Mucosa of descending colon (tissue), 3 donors: ENCODE data around the gene CRIM1. TPM values are rescaled to one million over a fixed set of nuclear protein-coding genes. Genes with fewer than 3 reads are reported as not detected.

Experiments
- ATAC-seq: fragments of 200-7000 bp; cut with Tn5 transposase; one replicate; pipeline ENCODE4 v1.9.1; 2020; ENCODE audit warnings: mild to moderate bottlenecking, moderate library complexity
- DNase-seq, 3 donors: peaks; one replicate each; pipeline ENCODE4 v3.0.0-alpha.2; 2020
- H3K36me3 ChIP-seq: fragments of 200-600 bp; one replicate; pipeline ENCODE4 v1.8.0; 2021; ENCODE audit warnings: low read depth, mild to moderate bottlenecking
- H3K4me1 ChIP-seq: fragments of 200-600 bp; one replicate; pipeline ENCODE4 v1.8.0; 2021; ENCODE audit warnings: low read depth, mild to moderate bottlenecking
- H3K4me3 ChIP-seq: fragments of 200-600 bp; one replicate; pipeline ENCODE4 v1.8.0; 2021; ENCODE audit warnings: mild to moderate bottlenecking
- H3K9me3 ChIP-seq: fragments of 200-600 bp; one replicate; pipeline ENCODE4 v1.8.0; 2021; ENCODE audit warnings: mild to moderate bottlenecking
- CTCF ChIP-seq: fragments of 200-600 bp; IDR thresholded peaks from one replicate; pipeline ENCODE4 v1.8.0; 2022; ENCODE audit warnings: antibody characterized with exemption, mild to moderate bottlenecking
- intact Hi-C, 2 donors: fragments of 100-400 bp; cut with DNase I in 1 of 2; cut with micrococcal nuclease in 1 of 2; formaldehyde crosslinking; loops; one replicate each; pipeline versions ENCODE4 v1.11.0 to v1.11.1; 2022; cut with DNase I, micrococcal nuclease
- total RNA-seq, 3 donors: library from RNA; stranded (reverse); fragmentation: NEBNext Ultra II Directional in 2 of 3; extraction: Animal tissue kit (Norgen Biotek cat#: 25700) in 2 of 3; gene quantifications; one replicate each; pipeline versions ENCODE4 v1.2.1 to v1.2.4, GENCODE V29; 2021 to 2023
- donor health status: DM: no; HTN: no; CAD: no; lungs with moderate emphysema.
- donor health status: DM: no; HTN: no; CAD: no.
- donor health status: DM: no; HTN: yes; CAD: no.

The CRIM1 gene
- total RNA-seq, 3 donors from 2014 or later, result 66.9 to 104 (median 85.8) TPM

- ATAC-seq, result peak; percentile 40
Observed at GRCh38 chr2:36441816-36442215, 86.2 kb downstream of the CRIM1 start.

GRCh38 chr2:36444216-36444936 is 88.8 kb downstream of the CRIM1 start:
- H3K4me1 ChIP-seq, result no peaks in the 10 kb centered on the region
- ATAC-seq, result no peak
- no peak for TF ChIP-seq CTCF
- no peaks in the 10 kb centered on the region for H3K9me3 ChIP-seq
- intact Hi-C loops, result no loop called here
- H3K4me3 ChIP-seq, result no peak overlapping the region
- H3K36me3 ChIP-seq, result no peaks in the 10 kb centered on the region
- DNase-seq, result no peak

More at GRCh38 chr2:36441816-36442215, 86.2 kb downstream of the CRIM1 start:
- Histone ChIP-seq H3K4me3 (no peak overlapping the region), H3K36me3 (no peaks in the 10 kb centered on the region), H3K9me3 (no peaks in the 10 kb centered on the region), H3K4me1 (no peaks in the 10 kb centered on the region)
- intact Hi-C loops, result no loop called here
- no peak for TF ChIP-seq CTCF
- no peak for DNase-seq

- no peak for TF ChIP-seq CTCF
- ATAC-seq (no peak), DNase-seq (no peak)
- intact Hi-C loops, result no loop called here
- no peaks in the 10 kb centered on the region for H3K4me1 ChIP-seq
- no peaks in the 10 kb centered on the region for H3K9me3 ChIP-seq
- no peak overlapping the region for H3K4me3 ChIP-seq
- no peaks in the 10 kb centered on the region for H3K36me3 ChIP-seq
Observed at GRCh38 chr2:36445185-36445866, 89.7 kb downstream of the CRIM1 start.

GRCh38 chr2:36446294-36446693 is 90.7 kb downstream of the CRIM1 start:
- Histone ChIP-seq H3K9me3 (no peaks in the 10 kb centered on the region), H3K36me3 (no peaks in the 10 kb centered on the region), H3K4me1 (no peaks in the 10 kb centered on the region), H3K4me3 (no peak overlapping the region)
- DNase-seq (no peak), ATAC-seq (peak; percentile 85)
- intact Hi-C loops, result no loop called here
- no peak for TF ChIP-seq CTCF

GRCh38 chr2:36449213-36449612 is 93.6 kb downstream of the CRIM1 start:
- no peak for ATAC-seq

More at GRCh38 chr2:36449213-36449612, 93.6 kb downstream of the CRIM1 start:
- TF ChIP-seq CTCF, result no peak
- no peak overlapping the region for H3K4me3 ChIP-seq
- no peak for DNase-seq
- H3K4me1 ChIP-seq, result no peaks in the 10 kb centered on the region
- no peaks in the 10 kb centered on the region for H3K9me3 ChIP-seq
- intact Hi-C loops, result no loop called here
- no peaks in the 10 kb centered on the region for H3K36me3 ChIP-seq
